Adrenal gland (tissue), 12 donors: ENCODE measurements around the gene C17orf50. TPM values are rescaled to one million over a fixed set of nuclear protein-coding genes. Genes with fewer than 3 reads are reported as not detected.

Source experiments
- DNase-seq, 7 donors: peaks; one replicate each; pipeline ENCODE4 v3.0.0-alpha.2; 2019 to 2020
- H3K27ac ChIP-seq, 5 donors: fragments of 200-600 bp; sonication (generic) in 4 of 5; 1 replicate in 3 of 5; 2 replicates in 2 of 5; pipeline versions ENCODE4 v1.5.1 to v1.8.0; 2016 to 2020; ENCODE audit warnings: mild to moderate bottlenecking in 1 of 5
- H3K27me3 ChIP-seq: fragments of 200-600 bp; 2 replicates; pipeline ENCODE4 v1.8.0; 2021
- H3K36me3 ChIP-seq, 2 donors: fragments of 200-600 bp; replicated peaks in 1 of 2; 1 replicate in 1 of 2; 2 replicates in 1 of 2; pipeline versions ENCODE4 v1.5.1 to v1.8.0; 2018 to 2022
- H3K4me1 ChIP-seq, 2 donors: fragments of 200-600 bp; replicated peaks in 1 of 2; 1 replicate in 1 of 2; 2 replicates in 1 of 2; pipeline versions ENCODE4 v1.5.1 to v1.8.0; 2018 to 2021
- H3K4me3 ChIP-seq, 4 donors: fragments of 200-600 bp; sonication (generic) in 3 of 4; one replicate each; pipeline ENCODE4 v1.5.1; 2016 to 2018
- H3K9me3 ChIP-seq, 3 donors: fragments of 200-600 bp; sonication (generic) in 1 of 3; replicated peaks in 1 of 3; 1 replicate in 2 of 3; 2 replicates in 1 of 3; pipeline versions ENCODE4 v1.5.1 to v1.8.0; 2016 to 2021
- POLR2A ChIP-seq, 2 donors: fragments of 450-650 bp; IDR thresholded peaks; one replicate each; pipeline ENCODE4 v1.6.1; 2017; ENCODE audit warnings: antibody characterized with exemption in 2 of 2, mild to moderate bottlenecking in 2 of 2, moderate library complexity in 1 of 2
- WGBS, 4 donors: extraction: QIAGEN DNeasy Blood & Tissue Kit in 2 of 4; methylation state at CpG; one replicate each; pipeline versions ENCODE4 v1.1.5 to v1.1.7; 2013 to 2017; 5-methylcytosine and 5-hydroxymethylcytosine counted together
- intact Hi-C, 2 donors: fragments of 100-400 bp; cut with DNase I; formaldehyde crosslinking; loops; one replicate each; pipeline versions ENCODE4 v1.14.1 to v1.15.0; 2022 to 2023
- polyA plus RNA-seq, 3 donors: library from polyadenylated mRNA; stranded (reverse); fragments of 200-250 nt in 2 of 3; fragments of 350-450 nt in 1 of 3; fragmentation: Illumina TruSeq in 1 of 3; extraction: RNeasy Lipid Tissue Mini Kit (QIAGEN cat#74804) in 1 of 3; gene quantifications; one replicate each; pipeline ENCODE4 v1.2.3, GENCODE V29; 2013 to 2014
- total RNA-seq, 9 donors: library from RNA; depleted of rRNA in 4 of 9; stranded (reverse); fragments of >200 nt in 4 of 9; fragments of 120-200 nt in 1 of 9; fragmentation: NEBNext Ultra II Directional in 1 of 9; extraction: Animal tissue kit (Norgen Biotek cat#: 25700) in 1 of 9; gene quantifications; one replicate each; pipeline versions ENCODE4 v1.1.0 to v1.2.4, GENCODE V29; 2013 to 2023
- TF ChIP-seq, protein P1 (sequence below), 6 experiments: fragments of 450-650 bp in 4 of 6; fragments of 200-600 bp in 2 of 6; sonication (generic) in 1 of 6; IDR thresholded peaks; 1 replicate in 5 of 6; 2 replicates in 1 of 6; pipeline versions ENCODE4 v1.5.1 to v1.8.0; 2016 to 2021; ENCODE audit warnings: antibody characterized with exemption in 6 of 6, mild to moderate bottlenecking in 2 of 6, moderate library complexity in 1 of 6
- donor health status: healthy with polysubstance abuse.
- donor health status: Bipolar disorder and iron deficiency.
- donor health status: DM: yes; HTN: yes; CAD: no.
- donor health status: DM: no; HTN: no; CAD: no.
- donor health status: DM: no; HTN: no; CAD: no.
- donor health status: DM: yes; HTN: yes; CAD: no.

C17orf50 gene
- total and polyA plus RNA-seq, 12 donors = 0.07 to 0.83 (median 0.18) TPM; not detected in 8

DNA sequence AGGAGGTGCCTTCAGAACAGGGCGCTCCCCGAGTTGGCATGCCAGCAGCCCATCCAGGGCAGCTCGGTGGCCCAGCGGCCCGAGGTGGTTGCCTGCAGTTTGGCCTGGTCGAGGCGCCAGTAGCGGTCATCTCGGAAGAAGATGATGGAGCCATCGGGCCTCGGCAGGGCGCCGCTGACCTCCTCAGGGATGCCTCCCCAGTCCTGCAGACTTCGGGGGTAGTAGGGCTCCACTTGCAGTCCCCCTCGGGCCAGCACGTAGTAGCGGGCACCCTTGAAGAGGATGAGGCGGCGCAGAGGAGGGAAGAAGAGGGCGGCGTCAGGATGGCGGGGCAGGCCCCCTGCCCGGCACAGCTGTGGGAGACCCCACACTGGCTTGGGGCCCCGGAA lies 5.8 kb downstream of the C17orf50 start:
- no peak for DNase-seq
- no peaks in the 10 kb centered on the region for H3K36me3 ChIP-seq
- H3K27me3 ChIP-seq = no peaks in the 10 kb centered on the region
- WGBS, 4 donors = 65 to 84% (median 81%) methylated on average over 13 to 24 of the region's 24 CpGs
- TF ChIP-seq, protein P1, sequence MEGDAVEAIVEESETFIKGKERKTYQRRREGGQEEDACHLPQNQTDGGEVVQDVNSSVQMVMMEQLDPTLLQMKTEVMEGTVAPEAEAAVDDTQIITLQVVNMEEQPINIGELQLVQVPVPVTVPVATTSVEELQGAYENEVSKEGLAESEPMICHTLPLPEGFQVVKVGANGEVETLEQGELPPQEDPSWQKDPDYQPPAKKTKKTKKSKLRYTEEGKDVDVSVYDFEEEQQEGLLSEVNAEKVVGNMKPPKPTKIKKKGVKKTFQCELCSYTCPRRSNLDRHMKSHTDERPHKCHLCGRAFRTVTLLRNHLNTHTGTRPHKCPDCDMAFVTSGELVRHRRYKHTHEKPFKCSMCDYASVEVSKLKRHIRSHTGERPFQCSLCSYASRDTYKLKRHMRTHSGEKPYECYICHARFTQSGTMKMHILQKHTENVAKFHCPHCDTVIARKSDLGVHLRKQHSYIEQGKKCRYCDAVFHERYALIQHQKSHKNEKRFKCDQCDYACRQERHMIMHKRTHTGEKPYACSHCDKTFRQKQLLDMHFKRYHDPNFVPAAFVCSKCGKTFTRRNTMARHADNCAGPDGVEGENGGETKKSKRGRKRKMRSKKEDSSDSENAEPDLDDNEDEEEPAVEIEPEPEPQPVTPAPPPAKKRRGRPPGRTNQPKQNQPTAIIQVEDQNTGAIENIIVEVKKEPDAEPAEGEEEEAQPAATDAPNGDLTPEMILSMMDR (IDR thresholded peaks at IDR 0.05) = no peak
- TF ChIP-seq POLR2A (IDR thresholded peaks at IDR 0.05) = no peak
- no peak overlapping the region for H3K4me3 ChIP-seq
- H3K27ac ChIP-seq = no peak overlapping the region
- H3K4me1 ChIP-seq = peaks cover 5 to 11% of the 10 kb centered on the region in 2 donors
- no peaks in the 10 kb centered on the region for H3K9me3 ChIP-seq
- intact Hi-C loops = loop anchor here in 1 of 2 donors (5.0 kb wide), 1 partner anchor 41 kb away; the partner anchor contains the start of gene TAF15

DNA sequence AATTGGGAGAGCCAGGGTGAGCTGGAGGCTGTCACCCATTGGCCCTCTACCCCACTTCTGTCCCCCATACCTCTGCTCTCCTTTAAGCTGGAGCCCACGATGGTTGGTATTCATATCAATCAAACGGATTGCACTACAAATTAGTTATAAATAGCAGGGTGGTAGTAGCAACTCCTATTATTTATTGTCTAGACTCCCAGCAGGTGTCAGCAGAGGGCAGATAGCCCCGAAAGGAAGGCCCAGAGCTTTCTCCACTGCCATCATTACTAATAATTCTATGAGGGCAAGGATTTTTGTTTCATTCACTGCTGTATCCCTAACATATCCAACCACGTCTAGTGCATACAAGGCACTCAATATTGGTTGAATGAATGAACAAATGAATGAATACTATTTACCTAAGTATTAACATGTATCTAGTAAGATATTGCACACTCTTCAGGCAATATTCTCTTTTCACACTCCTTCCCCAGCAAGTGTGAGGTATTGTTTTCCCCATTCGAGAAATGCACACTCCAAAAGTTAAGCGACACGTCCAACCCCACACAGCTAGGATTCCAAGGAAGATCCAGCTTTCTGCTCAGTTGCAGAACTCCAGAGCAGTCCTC lies 6.3 kb downstream of the C17orf50 start:
- intact Hi-C loops = loop anchor here in 1 of 2 donors (5.0 kb wide), 1 partner anchor 40 kb away; the partner anchor contains the start of gene TAF15
- DNase-seq = peak; percentile 55 to 73 (median 69)
- no peak overlapping the region for H3K4me3 ChIP-seq

GRCh38 chr17:35768797-35769196 lies 8.1 kb downstream of the C17orf50 start:
- H3K4me1 ChIP-seq = peaks cover 5 to 11% of the 10 kb centered on the region in 2 donors
- TF ChIP-seq, protein P1 (IDR thresholded peaks at IDR 0.05) = no peak
- TF ChIP-seq POLR2A (IDR thresholded peaks at IDR 0.05) = no peak
- no peak overlapping the region for H3K4me3 ChIP-seq
- 85 to 98% (median 93%) methylated on average over 2 of the region's 2 CpGs for WGBS, 4 donors
- no peak for DNase-seq
- intact Hi-C loops = loop anchor here in 1 of 2 donors (5.0 kb wide), 1 partner anchor 39 kb away; the partner anchor contains the start of gene TAF15
- no peak overlapping the region for H3K27ac ChIP-seq
- no peaks in the 10 kb centered on the region for H3K36me3 ChIP-seq
- H3K27me3 ChIP-seq = no peaks in the 10 kb centered on the region
- no peaks in the 10 kb centered on the region for H3K9me3 ChIP-seq

More for the DNA sequence above, 6.3 kb downstream of the C17orf50 start:
- no peaks in the 10 kb centered on the region for H3K36me3 ChIP-seq
- peaks cover 5 to 11% of the 10 kb centered on the region in 2 donors for H3K4me1 ChIP-seq
- H3K27ac ChIP-seq = no peak overlapping the region
- no peak for TF ChIP-seq POLR2A (IDR thresholded peaks at IDR 0.05)
- TF ChIP-seq, protein P1 (IDR thresholded peaks at IDR 0.05) = peak; percentile 34 to 73 (median 66)
- WGBS, 4 donors = 32 to 41% (median 37%) methylated on average over 7 of the region's 7 CpGs
- H3K27me3 ChIP-seq = no peaks in the 10 kb centered on the region
- H3K9me3 ChIP-seq = no peaks in the 10 kb centered on the region

DNA sequence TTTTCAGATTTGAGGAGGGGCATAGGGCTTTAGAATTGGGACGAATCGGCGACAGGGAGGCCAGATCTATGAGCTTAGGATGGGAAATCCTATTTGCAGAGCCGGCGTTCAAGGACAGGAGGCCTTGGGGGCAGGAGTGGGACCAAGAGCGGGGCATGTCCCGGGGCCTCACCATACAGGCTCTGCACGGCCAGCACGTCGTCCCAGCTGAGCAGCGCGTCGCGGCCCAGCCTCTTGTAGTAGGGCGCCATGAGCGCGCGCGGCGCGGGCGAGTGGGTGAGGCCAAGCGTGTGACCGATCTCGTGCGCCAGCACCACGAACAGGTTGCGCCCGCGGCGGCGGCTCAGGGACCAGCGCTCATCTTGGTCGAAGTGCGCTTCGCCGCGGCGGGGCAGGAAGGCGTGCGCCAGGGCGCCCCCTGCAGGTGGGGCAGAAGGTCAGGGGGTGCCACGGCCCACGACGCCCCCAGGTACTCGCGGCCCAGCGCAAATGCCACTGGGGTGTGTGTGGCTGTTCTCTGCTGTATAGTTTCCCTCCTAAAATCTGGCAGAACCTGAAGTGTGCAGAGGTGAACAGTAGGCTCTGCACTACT lies 9.3 kb downstream of the C17orf50 start:
- Histone ChIP-seq H3K27me3 (no peaks in the 10 kb centered on the region), H3K27ac (no peak overlapping the region), H3K4me1 (no peaks in the 10 kb centered on the region), H3K36me3 (no peaks in the 10 kb centered on the region), H3K4me3 (no peak overlapping the region), H3K9me3 (no peaks in the 10 kb centered on the region)
- no peak for TF ChIP-seq POLR2A (IDR thresholded peaks at IDR 0.05)
- TF ChIP-seq, protein P1 (IDR thresholded peaks at IDR 0.05) = no peak
- intact Hi-C loops = loop anchor here in 1 of 2 donors (5.0 kb wide), 1 partner anchor 37 kb away; the partner anchor contains the start of gene TAF15
- WGBS, 4 donors = 79 to 96% (median 86%) methylated on average over 21 to 48 of the region's 48 CpGs
- no peak for DNase-seq
